Adipose tissue (tissue), 3 donors: ENCODE data around the gene DDX3Y. TPM values are rescaled to one million over a fixed set of nuclear protein-coding genes. Genes with fewer than 3 reads are reported as not detected.
A peak's percentile ranks its signal among the peaks of the same experiment; 100 is the strongest.

Experiments
- H3K27ac ChIP-seq: one replicate; pipeline ENCODE4 v1.5.1; 2013; ENCODE audit warnings: low read depth, low read length
- WGBS, 3 donors: extraction: QIAGEN DNeasy Blood & Tissue Kit; methylation state at CpG; one replicate each; pipeline ENCODE4 v1.1.7; 2013; 5-methylcytosine and 5-hydroxymethylcytosine counted together
- polyA plus RNA-seq, 3 donors: library from polyadenylated mRNA; stranded (reverse); fragments of 200-250 nt; gene quantifications; one replicate each; pipeline ENCODE4 v1.2.3, GENCODE V29; 2013
- donor health status: healthy with polysubstance abuse.
- donor health status: Bipolar disorder and iron deficiency.
- donor health status: healthy.

DDX3Y gene
- polyA plus RNA-seq, result 10 to 100 TPM in 2 of 3 donors, under 1 TPM in 1; 0.01 to 42.6 (median 12.5) TPM

DNA sequence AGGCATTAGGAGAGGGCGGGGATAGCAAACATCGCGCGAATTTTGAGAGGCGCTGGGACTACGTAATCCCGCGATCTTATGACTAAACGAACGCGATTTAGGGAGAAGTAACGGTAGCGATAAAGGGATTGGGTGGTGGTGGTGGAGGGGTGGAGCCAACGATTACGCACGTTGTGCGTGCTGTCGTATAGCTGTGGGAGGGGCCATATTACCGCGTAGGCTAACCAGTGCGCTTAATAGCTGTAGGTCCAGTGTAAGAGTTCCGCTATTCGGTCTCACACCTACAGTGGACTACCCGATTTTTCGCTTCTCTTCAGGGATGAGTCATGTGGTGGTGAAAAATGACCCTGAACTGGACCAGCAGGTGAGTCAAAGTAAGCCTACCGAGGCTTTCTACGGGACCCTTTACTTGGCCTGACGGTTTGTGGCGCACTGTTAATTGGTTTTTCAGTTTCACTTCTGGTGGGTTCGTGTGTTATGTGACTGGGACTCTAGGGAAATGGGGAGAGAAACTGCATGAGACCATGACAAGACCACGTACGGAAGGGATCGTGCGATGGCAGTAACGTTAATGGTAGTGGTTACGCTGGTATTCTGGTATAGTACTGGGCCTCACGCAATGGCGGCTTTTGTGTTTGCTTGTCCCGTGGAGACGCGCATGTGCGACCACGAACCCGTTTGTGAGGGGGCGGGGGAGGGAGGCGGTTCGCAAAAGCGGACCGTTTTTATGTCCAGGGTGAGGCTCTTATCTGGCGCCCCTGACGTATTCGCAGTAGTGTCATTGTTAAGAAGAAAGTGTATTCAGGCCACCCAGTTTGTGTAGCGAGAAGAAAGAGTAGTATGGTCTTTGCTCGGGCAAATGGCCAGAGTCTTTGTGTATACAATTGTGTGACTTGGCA is at the start of gene DDX3Y:
TSS of gene DDX3Y (plus strand) at position 251 of the 899 bp plus-strand sequence. CDS start at position 320, 69 bp downstream.
- H3K27ac ChIP-seq, result peak within 1 kb of the TSS; percentile 88
- WGBS, 3 donors, result 0 to 3% methylated on average over 52 to 54 of the region's 54 CpGs; no CpG with 5 or more reads in 1 of the 3 donors

DNA sequence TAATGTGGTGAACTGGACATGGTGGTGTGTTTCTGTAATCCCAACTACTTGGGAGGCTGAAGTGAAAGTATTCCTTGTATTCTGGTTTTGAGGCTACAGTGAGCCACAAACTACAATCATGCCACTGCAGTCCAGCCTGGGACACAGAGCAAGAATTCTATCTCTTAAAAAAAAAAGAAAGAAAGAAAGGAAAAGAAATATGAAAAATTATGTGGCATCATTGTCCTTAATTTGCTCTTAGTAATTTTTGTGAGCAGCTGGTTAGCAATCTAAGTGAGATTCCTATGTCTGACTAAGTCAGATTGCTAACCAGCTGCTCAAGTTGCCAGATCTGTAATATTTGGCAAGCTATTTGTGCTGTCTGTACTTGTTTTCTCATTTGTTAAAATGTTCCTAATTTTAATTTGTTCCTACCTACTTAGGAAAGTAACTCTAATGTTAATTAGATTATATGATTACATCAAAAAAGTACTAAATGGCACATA is 48.8 kb upstream of the DDX3Y start:
- H3K27ac ChIP-seq, result no peak overlapping the region

DNA sequence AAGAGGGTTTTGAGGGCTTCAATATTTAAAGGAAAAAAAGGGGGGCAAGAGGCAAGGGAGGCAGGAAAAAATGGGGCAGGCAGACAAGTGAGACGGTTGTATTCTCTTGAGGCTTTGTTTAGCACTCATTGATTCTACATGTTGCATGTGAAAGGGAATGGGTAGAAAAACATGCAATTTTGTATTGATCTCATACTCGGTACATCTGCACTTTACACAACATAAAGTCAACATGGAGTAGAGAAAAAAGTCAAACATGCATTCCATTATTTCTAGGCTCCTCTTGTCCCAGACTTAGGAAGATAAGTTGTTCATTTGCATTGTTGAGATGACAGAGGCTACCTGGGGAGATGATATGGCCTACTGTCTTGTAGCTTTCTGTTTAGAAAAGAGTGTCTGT is 36.7 kb upstream of the DDX3Y start:
- no peak overlapping the region for H3K27ac ChIP-seq
- WGBS, 3 donors, result 52 to 89% methylated on average over 2 of the region's 2 CpGs; no CpG with 5 or more reads in 1 of the 3 donors

DNA sequence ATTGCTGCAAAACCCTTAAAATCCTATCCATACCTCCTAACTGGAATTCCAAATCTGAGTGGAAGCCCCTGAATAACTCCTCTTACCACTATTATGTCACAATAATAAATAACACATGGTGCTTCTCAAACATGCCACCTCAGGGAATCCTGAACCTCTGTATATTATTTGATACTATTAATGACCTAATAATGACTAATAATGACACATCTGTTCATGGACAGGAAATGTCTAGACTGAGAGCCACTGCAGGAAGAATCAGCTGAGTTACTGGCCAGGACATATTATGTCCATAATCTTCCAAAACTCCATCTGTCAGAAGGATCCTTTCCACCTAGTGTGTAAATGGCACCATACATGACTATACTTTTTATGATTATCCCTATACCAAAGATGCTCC is 7.7 kb upstream of the DDX3Y start:
- no peak overlapping the region for H3K27ac ChIP-seq

DNA sequence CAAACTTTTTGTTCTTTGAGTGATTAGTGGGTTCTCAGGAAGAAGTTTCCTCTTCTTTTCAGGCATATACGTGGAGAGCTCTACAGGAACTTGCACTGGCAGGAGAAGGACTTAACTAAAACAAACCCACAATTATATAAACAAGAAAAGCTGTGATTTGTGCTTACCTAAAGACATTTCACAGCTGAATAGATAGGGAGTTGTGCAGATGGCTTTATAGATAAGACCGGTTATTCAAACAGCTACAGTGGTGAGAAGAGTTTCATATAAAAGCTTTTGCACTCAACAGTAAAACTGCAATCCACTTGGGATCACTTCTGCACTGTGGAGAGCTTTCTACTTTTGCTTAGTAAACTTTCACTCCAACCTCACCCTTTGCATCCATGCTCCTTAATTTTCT is 6.1 kb upstream of the DDX3Y start:
- no peak overlapping the region for H3K27ac ChIP-seq
- WGBS, 3 donors, result 10% methylated on average over 2 of the region's 2 CpGs; no CpG with 5 or more reads in 1 of the 3 donors

DNA sequence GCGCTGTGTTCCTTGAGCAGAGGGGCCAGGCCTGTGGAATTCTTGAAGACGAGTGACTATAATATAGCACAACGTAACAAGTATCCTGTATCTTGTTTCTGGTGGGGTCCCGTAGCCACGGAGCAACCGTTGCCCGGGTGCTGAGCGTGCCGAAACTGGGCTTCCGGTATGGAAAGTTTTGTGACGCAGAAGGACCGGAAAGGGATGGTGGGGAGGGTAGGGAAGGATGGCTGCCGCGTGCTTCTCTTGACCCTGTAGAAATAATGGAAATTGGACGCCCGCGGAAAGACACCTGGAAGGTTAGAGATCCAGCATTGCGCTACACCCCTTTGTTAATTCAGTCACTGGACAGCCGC is 827 bp downstream of the DDX3Y start:
- WGBS, 3 donors, result 1% methylated on average over 19 of the region's 19 CpGs; no CpG with 5 or more reads in 1 of the 3 donors
- H3K27ac ChIP-seq, result peak overlapping the region; percentile 88

DNA sequence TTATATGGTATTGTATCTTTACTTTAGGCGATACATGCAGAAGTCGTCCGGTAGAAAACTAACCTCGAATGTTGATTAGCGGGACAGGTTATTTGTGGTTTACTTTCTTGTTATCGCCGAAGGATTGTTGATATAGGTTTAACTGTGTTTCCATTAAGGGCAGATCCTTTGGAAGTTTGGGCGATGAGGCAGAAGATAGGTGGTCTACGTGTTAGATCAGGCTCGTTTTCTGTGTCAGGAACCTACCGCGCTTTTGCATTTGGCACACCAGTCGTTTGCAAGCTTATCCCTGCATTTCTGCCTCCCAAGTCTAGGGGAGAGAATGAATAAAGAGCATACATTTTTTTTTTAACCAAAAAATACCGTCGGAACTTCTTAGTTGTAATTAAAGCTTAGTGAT is 1.2 kb downstream of the DDX3Y start:
- no peak overlapping the region for H3K27ac ChIP-seq
- 0 to 1% methylated on average over 15 of the region's 15 CpGs; no CpG with 5 or more reads in 1 of the 3 donors for whole genome bisulfite sequencing, 3 donors

DNA sequence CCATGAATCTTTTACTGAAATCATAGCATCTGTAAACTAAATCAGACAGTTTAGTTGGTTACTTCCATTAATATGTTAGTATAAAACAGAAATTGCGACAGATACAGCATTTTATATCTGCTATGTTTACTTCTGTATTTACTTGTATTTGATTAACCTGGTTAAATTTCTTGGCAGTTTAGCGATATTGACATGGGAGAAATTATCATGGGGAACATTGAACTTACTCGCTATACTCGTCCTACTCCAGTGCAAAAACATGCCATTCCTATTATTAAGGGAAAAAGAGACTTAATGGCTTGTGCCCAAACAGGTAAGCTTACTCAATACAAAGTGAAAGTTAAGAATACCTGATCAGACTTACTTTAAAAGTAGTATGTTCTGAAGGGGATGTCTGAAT is 8.9 kb downstream of the DDX3Y start:
- H3K27ac ChIP-seq, result no peak overlapping the region
- 63 to 98% methylated on average over 4 of the region's 4 CpGs; no CpG with 5 or more reads in 1 of the 3 donors for WGBS, 3 donors

DNA sequence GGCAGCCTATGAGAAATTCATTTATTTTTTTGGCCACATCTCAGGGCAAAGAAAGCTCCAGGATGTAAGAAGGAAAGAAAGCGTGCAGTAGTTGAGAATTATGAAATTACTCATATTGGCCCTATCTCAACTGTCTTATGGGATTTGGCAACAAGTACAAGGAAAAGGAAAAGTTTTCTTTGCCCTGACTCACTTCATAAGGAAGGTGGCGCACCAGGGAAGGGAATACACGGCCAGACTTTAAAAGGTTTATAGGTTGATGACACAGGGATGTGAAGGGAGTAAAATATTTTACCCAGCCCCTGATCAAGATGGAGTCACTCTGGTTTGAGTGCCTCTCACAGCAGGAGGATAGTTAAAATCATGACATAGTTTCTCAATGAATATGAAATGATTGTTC is 23.4 kb downstream of the DDX3Y start:
- H3K27ac ChIP-seq, result no peak overlapping the region
- 47 to 48% methylated on average over 3 of the region's 3 CpGs; no CpG with 5 or more reads in 1 of the 3 donors for WGBS, 3 donors

DNA sequence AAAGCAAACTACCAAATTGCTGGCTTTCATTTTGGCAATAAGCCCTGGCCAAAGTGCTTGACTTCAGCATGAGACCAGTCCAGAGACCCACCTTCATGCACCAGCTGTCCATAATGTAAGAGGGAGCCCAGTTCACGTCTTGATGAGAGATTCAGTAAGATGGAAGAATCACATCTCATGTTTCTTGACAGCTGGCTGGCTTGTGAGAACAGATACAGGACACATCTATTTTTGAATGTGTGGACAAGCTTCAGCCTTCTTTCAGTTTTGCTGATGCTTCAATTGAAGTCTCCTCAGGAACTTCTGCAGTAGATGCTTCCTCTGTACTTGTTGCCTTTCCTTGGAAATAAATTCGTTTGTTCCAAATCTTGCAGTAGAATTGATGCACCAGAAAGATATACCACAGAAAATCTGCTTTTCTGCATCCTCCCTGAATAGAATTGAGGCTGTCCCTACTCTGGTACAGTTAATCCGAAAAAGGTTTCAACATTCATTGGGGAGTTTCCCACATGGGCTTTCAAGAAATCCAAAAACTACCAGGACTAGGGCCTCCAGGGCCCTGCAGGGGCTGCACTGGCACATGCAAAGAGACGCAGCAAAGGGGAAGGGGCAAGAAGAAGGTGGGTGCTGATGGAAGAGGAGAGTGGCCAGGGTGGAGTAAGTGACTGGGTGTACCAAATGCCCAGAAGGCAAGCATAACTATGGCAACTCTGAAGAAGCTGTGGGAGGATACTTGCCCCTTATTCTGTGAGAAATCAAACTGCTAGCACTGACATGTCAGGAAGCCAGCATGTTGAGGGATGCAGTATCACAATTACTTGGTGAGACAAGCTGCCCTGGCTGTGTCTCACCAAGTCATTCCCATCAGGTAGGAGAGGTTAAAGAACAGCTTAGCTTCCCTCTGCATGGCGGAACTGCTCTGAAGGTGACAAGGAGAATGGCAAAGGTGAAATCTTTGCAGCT is 37.3 kb downstream of the DDX3Y start:
- no peak overlapping the region for H3K27ac ChIP-seq
- 70 to 82% methylated on average over 5 of the region's 5 CpGs; no CpG with 5 or more reads in 1 of the 3 donors for WGBS, 3 donors

Other genes starting within 250 kb of the DDX3Y start
- gene USP9Y, start 203.6 kb upstream of the DDX3Y start, polyA plus RNA-seq, result 10 to 100 TPM in 1 of 3 donors, 1 to 10 TPM in 1, under 1 TPM in 1; 0.06 to 12.7 (median 8.6) TPM